Measurements from ENCODE around the gene KIAA1217. TPM values are rescaled to one million over a fixed set of nuclear protein-coding genes. Genes with fewer than 3 reads are reported as not detected.
"Not testable (repeated sequence)": the region's sequence is repeated elsewhere in the genome, so short reads cannot be mapped to it uniquely, and the experiment has no call there.

Gene KIAA1217
- total and polyA plus RNA-seq, 8 donors = 11.9 to 36.7 (median 19.8) TPM

DNA sequence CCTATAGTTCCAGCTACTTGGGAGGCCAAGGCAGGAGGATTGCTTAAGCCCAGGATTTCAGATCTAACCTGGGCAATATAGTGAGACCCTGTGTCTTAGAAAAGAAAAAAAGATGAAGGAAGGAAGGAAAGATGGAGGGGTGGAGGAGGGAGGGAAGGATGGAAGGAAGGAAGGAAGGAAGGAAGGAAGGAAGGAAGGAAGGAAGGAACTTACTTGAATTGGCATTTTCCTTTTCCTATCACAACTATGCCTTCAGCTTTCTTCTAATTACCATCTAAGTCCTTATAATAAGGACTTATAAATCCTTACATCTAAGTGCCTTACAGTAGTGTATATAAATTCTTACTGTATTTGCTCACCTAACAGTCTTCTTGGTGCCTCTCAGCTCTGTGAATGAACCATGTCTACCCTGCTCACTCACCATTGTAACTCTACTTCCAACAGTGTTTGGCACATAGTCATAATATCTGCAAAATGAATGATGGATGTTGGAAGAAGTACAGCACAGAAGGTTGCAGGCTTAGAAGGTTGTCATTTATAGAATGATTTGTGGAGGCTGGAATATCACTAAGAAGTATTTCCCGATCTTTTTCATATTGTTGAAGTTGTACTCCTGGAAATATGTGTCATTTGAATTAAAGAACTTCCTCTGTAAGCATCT lies 125.5 kb downstream of the KIAA1217 start:
- intact Hi-C loops (cut with DNase I) = no loop called here
- TF ChIP-seq, protein P1, sequence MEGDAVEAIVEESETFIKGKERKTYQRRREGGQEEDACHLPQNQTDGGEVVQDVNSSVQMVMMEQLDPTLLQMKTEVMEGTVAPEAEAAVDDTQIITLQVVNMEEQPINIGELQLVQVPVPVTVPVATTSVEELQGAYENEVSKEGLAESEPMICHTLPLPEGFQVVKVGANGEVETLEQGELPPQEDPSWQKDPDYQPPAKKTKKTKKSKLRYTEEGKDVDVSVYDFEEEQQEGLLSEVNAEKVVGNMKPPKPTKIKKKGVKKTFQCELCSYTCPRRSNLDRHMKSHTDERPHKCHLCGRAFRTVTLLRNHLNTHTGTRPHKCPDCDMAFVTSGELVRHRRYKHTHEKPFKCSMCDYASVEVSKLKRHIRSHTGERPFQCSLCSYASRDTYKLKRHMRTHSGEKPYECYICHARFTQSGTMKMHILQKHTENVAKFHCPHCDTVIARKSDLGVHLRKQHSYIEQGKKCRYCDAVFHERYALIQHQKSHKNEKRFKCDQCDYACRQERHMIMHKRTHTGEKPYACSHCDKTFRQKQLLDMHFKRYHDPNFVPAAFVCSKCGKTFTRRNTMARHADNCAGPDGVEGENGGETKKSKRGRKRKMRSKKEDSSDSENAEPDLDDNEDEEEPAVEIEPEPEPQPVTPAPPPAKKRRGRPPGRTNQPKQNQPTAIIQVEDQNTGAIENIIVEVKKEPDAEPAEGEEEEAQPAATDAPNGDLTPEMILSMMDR (IDR thresholded peaks at IDR 0.05) = no peak

DNA sequence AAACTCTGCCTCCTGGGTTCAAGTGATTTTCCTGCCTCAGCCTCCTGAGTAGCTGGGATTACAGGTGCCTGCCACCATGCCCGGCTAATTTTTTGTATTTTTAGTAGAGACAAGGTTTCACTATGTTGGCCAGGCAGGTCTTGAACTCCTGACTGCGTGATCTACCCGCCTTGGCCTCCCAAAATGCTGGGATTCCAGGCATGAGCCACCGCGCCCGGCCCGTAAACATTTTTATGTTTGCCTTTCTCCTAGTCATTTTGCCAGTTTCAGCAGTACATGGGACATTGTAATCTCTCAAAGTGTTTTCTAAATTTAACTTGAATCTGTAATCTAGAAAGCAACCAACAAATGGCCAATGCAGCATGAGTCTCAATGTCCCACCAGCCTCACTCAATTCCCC lies 128.8 kb downstream of the KIAA1217 start:
- H3K4me3 ChIP-seq; DNase-seq; H3K36me3 ChIP-seq; H3K9me3 ChIP-seq; FAIRE-seq; H3K27me3 ChIP-seq; intact Hi-C loops (cut with DNase I): not testable (repeated sequence)
- ATAC-seq = peak; percentile 46 to 51 (median 49)
- WGBS, 2 donors = 43 to 44% methylated on average over 7 of the region's 7 CpGs
- H3K4me1 ChIP-seq = peaks cover 5 to 15% (median 11%) of the 10 kb centered on the region in 3 donors
- H3K27ac ChIP-seq = peak overlapping the region in 2 of 4 donors; percentile 50 to 59

More for the DNA sequence above, 125.5 kb downstream of the KIAA1217 start:
- H3K4me1 ChIP-seq = peaks cover 9 to 28% (median 20%) of the 10 kb centered on the region in 3 donors
- WGBS, 2 donors = 76 to 81% methylated on average over 1 of the region's 1 CpG
- no peaks in the 10 kb centered on the region for H3K9me3 ChIP-seq
- no peak overlapping the region for H3K27ac ChIP-seq
- no peaks in the 10 kb centered on the region for H3K36me3 ChIP-seq
- no peaks in the 10 kb centered on the region for H3K27me3 ChIP-seq
- no peak for DNase-seq
- ATAC-seq = no peak
- H3K4me3 ChIP-seq = no peak overlapping the region
- FAIRE-seq = no peak

DNA sequence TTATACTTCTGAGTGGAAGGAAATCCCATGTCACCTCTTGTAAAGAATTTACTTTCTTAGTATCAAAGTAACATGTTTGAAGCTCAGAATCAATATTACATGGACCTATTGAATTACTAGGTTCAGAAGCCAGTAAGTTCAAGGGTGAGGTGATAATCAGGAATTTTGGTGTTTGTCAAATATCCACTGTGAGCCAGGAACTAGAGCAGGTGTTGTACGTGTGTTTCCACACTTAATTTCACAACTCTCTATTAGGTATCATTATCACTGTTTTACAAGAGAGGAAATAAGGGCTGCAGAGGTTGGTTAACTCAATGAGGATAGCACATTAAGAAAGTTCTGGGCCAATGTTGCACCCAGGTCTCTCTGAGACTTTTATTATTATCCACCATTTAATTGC lies 130.4 kb downstream of the KIAA1217 start:
- H3K36me3 ChIP-seq = no peaks in the 10 kb centered on the region
- TF ChIP-seq, protein P1 (IDR thresholded peaks at IDR 0.05) = no peak
- peaks cover 8 to 31% (median 24%) of the 10 kb centered on the region in 3 donors for H3K4me1 ChIP-seq
- WGBS, 2 donors = 12 to 21% methylated on average over 1 of the region's 1 CpG
- no peak overlapping the region for H3K4me3 ChIP-seq
- DNase-seq = peak in 1 of 6 donors; percentile 32
- intact Hi-C loops (cut with DNase I) = no loop called here
- peak; percentile 65 to 84 (median 68) for ATAC-seq
- H3K27me3 ChIP-seq = no peaks in the 10 kb centered on the region
- no peaks in the 10 kb centered on the region for H3K9me3 ChIP-seq
- H3K27ac ChIP-seq = peak overlapping the region in 1 of 4 donors; percentile 34
- no peak for FAIRE-seq

DNA sequence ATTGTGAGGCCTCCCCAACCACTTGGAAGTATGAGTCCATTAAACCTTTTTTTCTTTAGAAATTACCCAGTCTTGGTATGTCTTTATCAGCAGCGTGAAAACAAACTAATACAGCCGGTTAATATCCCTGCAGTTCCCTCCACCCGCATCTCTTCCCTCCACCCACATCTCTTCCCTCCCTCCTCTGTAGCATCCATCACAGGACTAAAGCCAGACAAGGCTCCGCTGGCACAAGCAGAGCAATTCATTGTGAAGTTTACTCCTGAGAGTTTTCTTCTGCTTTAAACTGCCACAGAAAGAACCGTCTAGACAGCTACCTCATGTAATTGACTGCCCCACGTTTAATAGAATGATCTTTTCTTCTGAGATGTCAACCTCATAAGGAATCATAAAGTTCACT lies 131.5 kb downstream of the KIAA1217 start:
- no peaks in the 10 kb centered on the region for H3K27me3 ChIP-seq
- DNase-seq = no peak
- H3K4me1 ChIP-seq = peaks cover 8 to 38% (median 32%) of the 10 kb centered on the region in 3 donors
- no peak overlapping the region for H3K4me3 ChIP-seq
- 51 to 60% methylated on average over 6 of the region's 6 CpGs for WGBS, 2 donors
- H3K27ac ChIP-seq = no peak overlapping the region
- no peak for FAIRE-seq
- no peak for ATAC-seq
- no peaks in the 10 kb centered on the region for H3K36me3 ChIP-seq
- H3K9me3 ChIP-seq = no peaks in the 10 kb centered on the region
- intact Hi-C loops (cut with DNase I) = no loop called here
- TF ChIP-seq, protein P1 (IDR thresholded peaks at IDR 0.05) = no peak

DNA sequence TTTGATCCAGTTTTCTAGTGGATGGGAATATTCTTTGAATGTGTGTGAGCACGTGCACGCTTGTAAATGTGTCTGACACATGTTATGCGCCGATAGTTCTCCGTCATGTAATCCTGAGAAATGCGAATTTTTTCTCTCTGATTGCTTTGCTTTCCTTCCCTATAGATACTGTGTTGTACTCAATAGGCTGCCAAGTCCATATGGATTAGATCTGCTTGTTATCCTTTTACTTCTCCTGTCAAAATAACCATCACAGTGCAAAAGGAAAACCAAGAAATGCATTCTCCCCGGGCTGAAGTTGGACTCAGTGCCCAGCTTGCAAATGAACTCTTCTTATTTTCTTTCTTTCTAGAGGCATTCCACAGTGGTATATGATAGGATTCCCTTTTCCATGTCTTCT lies 131.9 kb downstream of the KIAA1217 start:
- Histone ChIP-seq H3K9me3 (no peaks in the 10 kb centered on the region), H3K27me3 (no peaks in the 10 kb centered on the region), H3K4me3 (no peak overlapping the region), H3K4me1 (peaks cover 8 to 38% (median 32%) of the 10 kb centered on the region in 3 donors), H3K36me3 (no peaks in the 10 kb centered on the region), H3K27ac (no peak overlapping the region)
- no peak for FAIRE-seq
- no peak for ATAC-seq
- TF ChIP-seq, protein P1 (IDR thresholded peaks at IDR 0.05) = no peak
- DNase-seq = no peak
- intact Hi-C loops (cut with DNase I) = no loop called here
- WGBS, 2 donors = 87 to 90% methylated on average over 7 of the region's 7 CpGs
